PC-3 (cell line): ENCODE measurements around the gene FILIP1L. TPM values are rescaled to one million over a fixed set of nuclear protein-coding genes. Genes with fewer than 3 reads are reported as not detected.

Experiments used
- ATAC-seq: fragments of 200-7000 bp; cut with Tn5 transposase; 2 replicates; pipeline ENCODE4 v1.9.1; 2020; ENCODE audit warnings: mild to moderate bottlenecking, moderate library complexity
- BruUV-seq: library from RNA; stranded (reverse); fragments of 400-500 nt; replicated peaks from 2 replicates; lab custom pipeline; 2021; lab: Mats Ljungman, UMichigan
- CTCF ChIA-PET: fragments of 300-600 bp; sonication (Branson Sonifier 250); formaldehyde crosslinking; loops from one replicate; lab custom pipeline; 2022; ENCODE audit warnings: antibody characterized with exemption; lab: Charles Lee
- POLR2A ChIA-PET: fragments of 300-600 bp; sonication (Branson Sonifier 250); formaldehyde crosslinking; loops from one replicate; lab custom pipeline; 2022; ENCODE audit warnings: antibody characterized with exemption; ENCODE audit not compliant: unreplicated experiment; lab: Charles Lee
- DNase-seq: peaks from one replicate; pipeline ENCODE4 v3.0.0-alpha.2; 2015
- H2AFZ ChIP-seq: fragments of 300-600 bp; sonication (generic); 2 replicates; pipeline ENCODE4 v1.6.0; 2016; ENCODE audit warnings: antibody characterized with exemption, low read length
- H3F3A ChIP-seq: fragments of 300-600 bp; sonication (generic); one replicate; pipeline ENCODE4 v1.6.0; 2017; ENCODE audit warnings: antibody characterized with exemption, low read length, control low read depth, mild to moderate bottlenecking; ENCODE audit not compliant: unreplicated experiment
- H3K27ac ChIP-seq: fragments of 300-600 bp; sonication (generic); 2 replicates; pipeline ENCODE4 v1.5.1; 2016; ENCODE audit warnings: mild to moderate bottlenecking, low read length
- H3K27me3 ChIP-seq: fragments of 300-600 bp; sonication (generic); 2 replicates; pipeline ENCODE4 v1.6.1; 2016; ENCODE audit warnings: low read length, mixed read lengths
- H3K36me3 ChIP-seq: fragments of 300-600 bp; sonication (generic); 2 replicates; pipeline ENCODE4 v1.6.1; 2016; ENCODE audit warnings: low read depth, mixed run types, low read length, mixed read lengths
- H3K4me1 ChIP-seq: fragments of 300-600 bp; sonication (generic); 2 replicates; pipeline ENCODE4 v1.5.1; 2016; ENCODE audit warnings: low read length; ENCODE audit not compliant: insufficient read depth
- H3K4me2 ChIP-seq: fragments of 300-600 bp; sonication (generic); 2 replicates; pipeline ENCODE4 v1.6.0; 2016; ENCODE audit warnings: low read length
- H3K4me3 ChIP-seq: fragments of 300-600 bp; sonication (generic); 2 replicates; pipeline ENCODE4 v1.5.1; 2016; ENCODE audit warnings: mild to moderate bottlenecking, low read length, mixed read lengths
- H3K79me2 ChIP-seq: fragments of 300-600 bp; sonication (generic); 2 replicates; pipeline ENCODE4 v1.6.1; 2017; ENCODE audit warnings: low read length, mixed read lengths
- H3K9ac ChIP-seq: fragments of 300-600 bp; sonication (generic); 2 replicates; pipeline ENCODE4 v1.6.0; 2016; ENCODE audit warnings: mild to moderate bottlenecking, low read length
- H3K9me2 ChIP-seq: fragments of 300-600 bp; sonication (generic); replicated peaks from 2 replicates; pipeline ENCODE4 v1.6.1; 2016; ENCODE audit warnings: mixed run types, low read length, mixed read lengths
- H3K9me3 ChIP-seq: fragments of 300-600 bp; sonication (generic); 2 replicates; pipeline ENCODE4 v1.6.1; 2016; ENCODE audit warnings: low read length, mixed read lengths
- H4K20me1 ChIP-seq: fragments of 300-600 bp; sonication (generic); 2 replicates; pipeline ENCODE4 v1.6.1; 2016; ENCODE audit warnings: low read length, mixed read lengths
- EZH2 ChIP-seq: fragments of 300-600 bp; sonication (generic); IDR thresholded peaks from one replicate; pipeline ENCODE4 v1.6.1; 2017; ENCODE audit warnings: antibody characterized with exemption, mild to moderate bottlenecking, low read length; ENCODE audit not compliant: unreplicated experiment
- EZH2phosphoT487 ChIP-seq: fragments of 300-600 bp; sonication (generic); IDR thresholded peaks from 2 replicates; pipeline ENCODE4 v1.6.1; 2018; ENCODE audit warnings: mild to moderate bottlenecking, antibody characterized with exemption, low read length, borderline replicate concordance
- intact Hi-C: fragments of 100-400 bp; cut with micrococcal nuclease; formaldehyde crosslinking; loops from 2 replicates; pipeline ENCODE4 v1.9.0; 2023
- total RNA-seq: library from RNA; depleted of rRNA; stranded (reverse); fragments of >200 nt; gene quantifications from 2 replicates; pipeline ENCODE4 v1.2.3, GENCODE V29; 2014
- TF ChIP-seq, protein P1 (sequence below): fragments of 300-600 bp; sonication (generic); conservative IDR thresholded peaks from 2 replicates; pipeline ENCODE4 v1.5.1; 2017; ENCODE audit warnings: antibody characterized with exemption, low read depth, mild to moderate bottlenecking, low read length

Gene FILIP1L
- total RNA-seq, 1 experiment from 2014 or later, result not detected

DNA sequence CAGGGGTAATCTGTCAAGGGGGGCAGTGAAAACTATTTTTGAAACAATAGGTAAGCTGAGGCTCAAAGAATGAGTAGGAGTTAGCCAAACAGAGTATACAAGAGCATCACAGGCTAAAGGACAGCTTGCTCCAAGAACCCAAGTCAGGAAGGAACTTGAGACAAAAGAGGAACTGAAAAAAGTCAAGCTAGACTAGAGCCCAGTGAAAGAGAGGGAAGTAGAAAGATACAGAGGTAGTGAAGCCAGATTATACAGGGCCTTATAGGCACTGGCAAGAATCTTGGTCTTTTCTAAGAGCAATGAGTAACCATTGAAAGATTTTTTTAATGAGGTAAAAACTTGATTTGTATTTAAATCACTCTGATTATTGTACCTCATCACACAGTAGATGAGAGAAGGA is 69.9 kb downstream of the FILIP1L start:
- Histone ChIP-seq H3K4me1 (peaks cover 74% of the 10 kb centered on the region), H4K20me1 (no peaks in the 10 kb centered on the region), H3K79me2 (peaks cover 25% of the 10 kb centered on the region), H3K4me3 (no peak overlapping the region), H3K36me3 (no peaks in the 10 kb centered on the region), H3K9me2 (no peaks in the 10 kb centered on the region), H3K27ac (no peak overlapping the region), H3F3A (peaks cover 12% of the 10 kb centered on the region), H3K9ac (no peak overlapping the region), H3K9me3 (no peaks in the 10 kb centered on the region), H2AFZ (no peak overlapping the region), H3K4me2 (no peak overlapping the region), H3K27me3 (no peaks in the 10 kb centered on the region)
- ATAC-seq (no peak), DNase-seq (no peak)
- intact Hi-C loops, result no loop called here
- no TSS peak for BruUV-seq
- ChIA-PET CTCF (no interaction called here), POLR2A (no interaction called here)
- TF ChIP-seq, protein P1, sequence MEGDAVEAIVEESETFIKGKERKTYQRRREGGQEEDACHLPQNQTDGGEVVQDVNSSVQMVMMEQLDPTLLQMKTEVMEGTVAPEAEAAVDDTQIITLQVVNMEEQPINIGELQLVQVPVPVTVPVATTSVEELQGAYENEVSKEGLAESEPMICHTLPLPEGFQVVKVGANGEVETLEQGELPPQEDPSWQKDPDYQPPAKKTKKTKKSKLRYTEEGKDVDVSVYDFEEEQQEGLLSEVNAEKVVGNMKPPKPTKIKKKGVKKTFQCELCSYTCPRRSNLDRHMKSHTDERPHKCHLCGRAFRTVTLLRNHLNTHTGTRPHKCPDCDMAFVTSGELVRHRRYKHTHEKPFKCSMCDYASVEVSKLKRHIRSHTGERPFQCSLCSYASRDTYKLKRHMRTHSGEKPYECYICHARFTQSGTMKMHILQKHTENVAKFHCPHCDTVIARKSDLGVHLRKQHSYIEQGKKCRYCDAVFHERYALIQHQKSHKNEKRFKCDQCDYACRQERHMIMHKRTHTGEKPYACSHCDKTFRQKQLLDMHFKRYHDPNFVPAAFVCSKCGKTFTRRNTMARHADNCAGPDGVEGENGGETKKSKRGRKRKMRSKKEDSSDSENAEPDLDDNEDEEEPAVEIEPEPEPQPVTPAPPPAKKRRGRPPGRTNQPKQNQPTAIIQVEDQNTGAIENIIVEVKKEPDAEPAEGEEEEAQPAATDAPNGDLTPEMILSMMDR, result no peak
- TF ChIP-seq EZH2 (no peak), EZH2phosphoT487 (no peak)

DNA sequence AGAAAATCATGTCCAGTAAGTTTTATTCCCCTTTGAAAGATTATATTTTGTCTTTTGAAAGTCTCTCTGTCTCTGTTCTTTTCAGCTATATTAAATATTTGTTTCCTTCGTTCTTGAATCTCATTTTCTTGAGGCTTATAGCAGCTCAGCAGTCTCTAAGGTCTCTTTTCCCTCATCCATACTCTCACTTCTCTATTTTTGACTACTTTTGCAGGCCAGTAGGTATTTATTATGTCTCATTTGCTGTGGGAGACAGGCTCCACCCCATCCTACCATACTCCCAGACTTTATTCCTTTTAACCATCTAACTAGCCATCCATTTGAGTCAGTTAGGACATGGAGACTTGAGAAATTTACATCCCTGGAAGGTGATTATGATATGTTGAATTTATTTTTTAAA is 71.0 kb downstream of the FILIP1L start:
- no peak overlapping the region; the same call in 1 of the 2 replicates for H3K9ac ChIP-seq
- no peaks in the 10 kb centered on the region for H3K36me3 ChIP-seq
- H3K79me2 ChIP-seq, result peaks cover 19% of the 10 kb centered on the region
- peak overlapping the region; percentile 73 for H3K4me2 ChIP-seq
- TF ChIP-seq, protein P1, result no peak
- TF ChIP-seq EZH2phosphoT487 (no peak), EZH2 (no peak)
- no peaks in the 10 kb centered on the region for H3K27me3 ChIP-seq
- intact Hi-C loops, result no loop called here
- peaks cover 65% of the 10 kb centered on the region for H3K4me1 ChIP-seq
- no peak for DNase-seq
- no peaks in the 10 kb centered on the region for H3K9me2 ChIP-seq
- H3K9me3 ChIP-seq, result no peaks in the 10 kb centered on the region
- H3K4me3 ChIP-seq, result peak overlapping the region; percentile 41; the same call in 1 of the 2 replicates
- BruUV-seq, result no TSS peak
- ChIA-PET POLR2A (no interaction called here), CTCF (interaction anchor here (0.5 kb wide), 1 partner anchor 212 kb away, joined by 3 read pairs; no protein-coding TSS in a partner anchor)
- H4K20me1 ChIP-seq, result no peaks in the 10 kb centered on the region
- peak overlapping the region; percentile 86 for H3K27ac ChIP-seq
- no peak overlapping the region for H2AFZ ChIP-seq
- peaks cover 12% of the 10 kb centered on the region for H3F3A ChIP-seq
- ATAC-seq, result no peak
